A673 (cell line): ENCODE results near the gene CEP57L1.

Source experiments
- EZH2 ChIP-seq: fragments of 200-600 bp; sonication (generic); IDR thresholded peaks from 2 replicates; pipeline ENCODE4 v1.6.1; 2017; ENCODE audit warnings: borderline replicate concordance, low read depth, mild to moderate bottlenecking, mixed read lengths, antibody characterized with exemption, low read length; ENCODE audit not compliant: poor library complexity, severe bottlenecking
- TF ChIP-seq, protein P1 (sequence below): fragments of 300-800, 200-600 bp; sonication (generic); conservative IDR thresholded peaks from 2 replicates; pipeline ENCODE4 v1.5.1; 2017; ENCODE audit warnings: low read depth, mild to moderate bottlenecking, antibody characterized with exemption, low read length, moderate library complexity, mixed read lengths

DNA sequence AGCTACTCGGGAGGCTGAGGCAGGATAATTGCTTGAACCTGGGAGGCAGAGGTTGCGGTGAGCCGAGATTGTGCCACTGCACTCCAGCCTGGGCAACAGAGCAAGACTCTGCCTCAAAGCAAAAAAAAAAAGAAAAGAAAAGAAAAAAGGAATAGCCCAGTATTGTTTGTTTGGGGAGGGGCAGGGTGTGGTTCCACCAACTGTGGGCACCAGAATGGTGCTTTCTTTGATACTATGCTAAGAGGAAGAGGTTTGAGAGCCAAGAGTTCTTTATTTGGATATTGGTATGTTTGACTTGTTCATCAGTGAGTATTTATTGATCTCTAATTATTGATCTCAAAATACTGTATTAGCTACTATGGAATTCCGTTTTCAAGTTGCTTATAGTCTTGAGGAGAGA is 72.3 kb downstream of the CEP57L1 start:
- TF ChIP-seq, protein P1, sequence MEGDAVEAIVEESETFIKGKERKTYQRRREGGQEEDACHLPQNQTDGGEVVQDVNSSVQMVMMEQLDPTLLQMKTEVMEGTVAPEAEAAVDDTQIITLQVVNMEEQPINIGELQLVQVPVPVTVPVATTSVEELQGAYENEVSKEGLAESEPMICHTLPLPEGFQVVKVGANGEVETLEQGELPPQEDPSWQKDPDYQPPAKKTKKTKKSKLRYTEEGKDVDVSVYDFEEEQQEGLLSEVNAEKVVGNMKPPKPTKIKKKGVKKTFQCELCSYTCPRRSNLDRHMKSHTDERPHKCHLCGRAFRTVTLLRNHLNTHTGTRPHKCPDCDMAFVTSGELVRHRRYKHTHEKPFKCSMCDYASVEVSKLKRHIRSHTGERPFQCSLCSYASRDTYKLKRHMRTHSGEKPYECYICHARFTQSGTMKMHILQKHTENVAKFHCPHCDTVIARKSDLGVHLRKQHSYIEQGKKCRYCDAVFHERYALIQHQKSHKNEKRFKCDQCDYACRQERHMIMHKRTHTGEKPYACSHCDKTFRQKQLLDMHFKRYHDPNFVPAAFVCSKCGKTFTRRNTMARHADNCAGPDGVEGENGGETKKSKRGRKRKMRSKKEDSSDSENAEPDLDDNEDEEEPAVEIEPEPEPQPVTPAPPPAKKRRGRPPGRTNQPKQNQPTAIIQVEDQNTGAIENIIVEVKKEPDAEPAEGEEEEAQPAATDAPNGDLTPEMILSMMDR, result no peak
- TF ChIP-seq EZH2, result no peak
